ENCODE data around the gene LCORL. TPM values are rescaled to one million over a fixed set of nuclear protein-coding genes. Genes with fewer than 3 reads are reported as not detected.

The LCORL gene
- total and polyA plus RNA-seq, 2 donors from 2014 or later, result 2.8 to 13.7 TPM

GRCh38 chr4:18051281-18051680, 29.7 kb upstream of the LCORL start:
- no peak for TF ChIP-seq CTCF (IDR thresholded peaks at IDR 0.05; ENCODE audit: borderline replicate concordance, extremely low read depth, insufficient read depth)
- Histone ChIP-seq H3K27me3 (ENCODE audit: control insufficient read depth, insufficient read depth, low read length) (no peaks in the 10 kb centered on the region), H3K9ac (ENCODE audit: low read length in 3 of 3) (no peak overlapping the region), H3K4me3 (ENCODE audit: low read length in 3 of 3) (no peak overlapping the region), H3K4me1 (ENCODE audit: control insufficient read depth in 2 of 3, insufficient read depth in 2 of 3, low read depth in 1 of 3, low read length in 3 of 3) (no peaks in the 10 kb centered on the region), H3K27ac (ENCODE audit: low read depth in 2 of 2, low read length in 2 of 2) (no peak overlapping the region), H3K9me3 (ENCODE audit: control insufficient read depth in 2 of 3, insufficient read depth in 1 of 3, low read length in 3 of 3) (no peaks in the 10 kb centered on the region), H3K36me3 (ENCODE audit: control insufficient read depth in 2 of 3, insufficient read depth in 3 of 3, low read length in 3 of 3) (no peaks in the 10 kb centered on the region)
- DNase-seq, result no peak
- intact Hi-C loops (cut with DNase I), result no loop called here
- no peak for FAIRE-seq

GRCh38 chr4:18050448-18050847, 28.9 kb upstream of the LCORL start:
- Histone ChIP-seq H3K36me3 (ENCODE audit: control insufficient read depth in 2 of 3, insufficient read depth in 3 of 3, low read length in 3 of 3) (no peaks in the 10 kb centered on the region), H3K9ac (ENCODE audit: low read length in 3 of 3) (no peak overlapping the region)

GRCh38 chr4:18049446-18049845, 27.9 kb upstream of the LCORL start:
- intact Hi-C loops (cut with DNase I), result no loop called here

More at GRCh38 chr4:18050448-18050847, 28.9 kb upstream of the LCORL start:
- FAIRE-seq (no peak), DNase-seq (no peak)
- Histone ChIP-seq H3K27ac (ENCODE audit: low read depth in 2 of 2, low read length in 2 of 2) (no peak overlapping the region), H3K27me3 (ENCODE audit: control insufficient read depth, insufficient read depth, low read length) (no peaks in the 10 kb centered on the region), H3K4me1 (ENCODE audit: control insufficient read depth in 2 of 3, insufficient read depth in 2 of 3, low read depth in 1 of 3, low read length in 3 of 3) (no peaks in the 10 kb centered on the region), H3K9me3 (ENCODE audit: control insufficient read depth in 2 of 3, insufficient read depth in 1 of 3, low read length in 3 of 3) (no peaks in the 10 kb centered on the region), H3K4me3 (ENCODE audit: low read length in 3 of 3) (no peak overlapping the region)
- no peak for TF ChIP-seq CTCF (IDR thresholded peaks at IDR 0.05; ENCODE audit: borderline replicate concordance, extremely low read depth, insufficient read depth)
- intact Hi-C loops (cut with DNase I), result no loop called here

More at GRCh38 chr4:18049446-18049845, 27.9 kb upstream of the LCORL start:
- Histone ChIP-seq H3K27me3 (ENCODE audit: control insufficient read depth, insufficient read depth, low read length) (no peaks in the 10 kb centered on the region), H3K9ac (ENCODE audit: low read length in 3 of 3) (no peak overlapping the region), H3K27ac (ENCODE audit: low read depth in 2 of 2, low read length in 2 of 2) (no peak overlapping the region), H3K36me3 (ENCODE audit: control insufficient read depth in 2 of 3, insufficient read depth in 3 of 3, low read length in 3 of 3) (no peaks in the 10 kb centered on the region), H3K9me3 (ENCODE audit: control insufficient read depth in 2 of 3, insufficient read depth in 1 of 3, low read length in 3 of 3) (no peaks in the 10 kb centered on the region), H3K4me3 (ENCODE audit: low read length in 3 of 3) (no peak overlapping the region), H3K4me1 (ENCODE audit: control insufficient read depth in 2 of 3, insufficient read depth in 2 of 3, low read depth in 1 of 3, low read length in 3 of 3) (no peaks in the 10 kb centered on the region)
- TF ChIP-seq CTCF (IDR thresholded peaks at IDR 0.05; ENCODE audit: borderline replicate concordance, extremely low read depth, insufficient read depth), result no peak
- no peak for FAIRE-seq
- DNase-seq, result no peak
